AG10803 (cell line): ENCODE results near the gene SFXN5.
"Not testable (repeated sequence)": the region's sequence is repeated elsewhere in the genome, so short reads cannot be mapped to it uniquely, and the experiment has no call there.

ENCODE experiments used
- DNase-seq: peaks from one replicate; pipeline ENCODE4 v3.0.0; 2010; ENCODE audit warnings: low read depth
- H3K4me3 ChIP-seq: 2 replicates; pipeline ENCODE4 v1.5.1; 2011; ENCODE audit warnings: mild to moderate bottlenecking, low read length, control low read depth
- CTCF ChIP-seq: conservative IDR thresholded peaks from 2 replicates; pipeline ENCODE4 v1.5.1; 2011; ENCODE audit warnings: mild to moderate bottlenecking, low read length, control low read depth, inconsistent platforms

SFXN5 gene

GRCh38 chr2:73095910-73096309 lies 24.4 kb upstream of the SFXN5 start:
- H3K4me3 ChIP-seq: no peak overlapping the region
- no peak for TF ChIP-seq CTCF
- no peak for DNase-seq

- H3K4me3 ChIP-seq, DNase-seq: not testable (repeated sequence)
These were observed 22.2 kb upstream of the SFXN5 start for GRCh38 chr2:73093601-73094218.

GRCh38 chr2:73092146-73092783 lies 20.8 kb upstream of the SFXN5 start:
- DNase-seq: no peak
- TF ChIP-seq CTCF: no peak
- no peak overlapping the region for H3K4me3 ChIP-seq

GRCh38 chr2:73091696-73092095 lies 20.2 kb upstream of the SFXN5 start:
- H3K4me3 ChIP-seq: no peak overlapping the region
- DNase-seq: no peak
- TF ChIP-seq CTCF: no peak

GRCh38 chr2:73091164-73091563 lies 19.7 kb upstream of the SFXN5 start:
- no peak for TF ChIP-seq CTCF
- no peak overlapping the region for H3K4me3 ChIP-seq
- peak; percentile 83 for DNase-seq

- peak; percentile 99 for DNase-seq
- TF ChIP-seq CTCF: no peak
- peak overlapping the region; percentile 34 for H3K4me3 ChIP-seq
These were observed 17.9 kb upstream of the SFXN5 start for GRCh38 chr2:73089270-73090030.

- H3K4me3 ChIP-seq: peak overlapping the region; percentile 34; the same call in 1 of the 2 replicates
- no peak for DNase-seq
- TF ChIP-seq CTCF: no peak
These were observed 17.2 kb upstream of the SFXN5 start for GRCh38 chr2:73088703-73089102.
